ENCODE results near the gene AGTRAP.

- TF ChIP-seq CTCF (IDR thresholded peaks at IDR 0.05; ENCODE audit: borderline replicate concordance, extremely low read depth, low read length, poor library complexity, severe bottlenecking) (no peak), EZH2 (IDR thresholded peaks at IDR 0.05; ENCODE audit: borderline replicate concordance, low read depth, low read length, severe bottlenecking) (no peak)
These were observed 52.7 kb downstream of the AGTRAP start for GRCh38 chr1:11788549-11789053.

All from DND-41 (cell line).